HCT116 (cell line): Measurements from ENCODE around the gene ARRDC3. TPM values are rescaled to one million over a fixed set of nuclear protein-coding genes. Genes with fewer than 3 reads are reported as not detected.

Experiments used
- ATAC-seq: fragments of 200-7000 bp; cut with Tn5 transposase; 2 replicates; pipeline ENCODE4 v1.9.1; 2020; ENCODE audit warnings: mild to moderate bottlenecking, moderate library complexity
- BruUV-seq: library from RNA; stranded (reverse); fragments of 400-500 nt; replicated peaks from 2 replicates; lab custom pipeline; 2021; lab: Mats Ljungman, UMichigan
- CTCF ChIA-PET: fragments of 300-600 bp; sonication (Branson Sonifier 250); formaldehyde crosslinking; loops from one replicate; lab custom pipeline; 2021; ENCODE audit warnings: antibody characterized with exemption; lab: Charles Lee
- POLR2A ChIA-PET: fragments of 300-600, 350-600 bp; sonication (Branson Sonifier 250); formaldehyde crosslinking; loops from one replicate; lab custom pipeline; 2021; ENCODE audit warnings: antibody characterized with exemption; lab: Charles Lee
- RAD21 ChIA-PET, 2 experiments: fragments of 300-600 bp; sonication (Branson Sonifier 250); formaldehyde crosslinking; loops; one replicate each; lab custom pipeline; 2023; ENCODE audit warnings: low total read pairs in 2 of 2; ENCODE audit not compliant: uncharacterized antibody in 2 of 2, unreplicated experiment in 2 of 2, low non-redundant PET in 1 of 2; lab: Charles Lee
- DNase-seq: peaks from one replicate; pipeline ENCODE4 v3.0.0-alpha.2; 2010; ENCODE audit warnings: low read depth, low spot score
- H2AFZ ChIP-seq: fragments of 200-600 bp; shearing (Covaris generic), sonication (generic); 2 replicates; pipeline ENCODE4 v1.6.1; 2017; ENCODE audit warnings: low read depth, mixed run types, mixed read lengths, antibody characterized with exemption, low read length; ENCODE audit not compliant: poor library complexity, severe bottlenecking
- H3K27ac ChIP-seq: 2 replicates; pipeline ENCODE4 v1.5.1; 2012; ENCODE audit warnings: low read depth, low read length
- H3K27me3 ChIP-seq: fragments of 200-600 bp; sonication (generic); 2 replicates; pipeline ENCODE4 v1.6.1; 2016; ENCODE audit warnings: mixed run types, low read length, mixed read lengths; ENCODE audit not compliant: insufficient read depth
- H3K36me3 ChIP-seq, 2 experiments: fragments of 200-500 bp in 1 of 2; fragments of 200-600 bp in 1 of 2; sonication (Bioruptor generic) in 1 of 2; sonication (generic) in 1 of 2; 2 replicates each; pipeline versions ENCODE4 v1.5.1 to v1.6.1; 2014 to 2016; ENCODE audit warnings: low read length in 2 of 2, inconsistent platforms in 1 of 2, mixed read lengths in 1 of 2, mixed run types in 1 of 2; ENCODE audit not compliant: insufficient read depth in 2 of 2, control insufficient read depth in 1 of 2
- H3K4me1 ChIP-seq, 2 experiments: fragments of 200-600 bp in 1 of 2; sonication (generic) in 1 of 2; 2 replicates each; pipeline versions ENCODE4 v1.5.1 to v1.6.1; 2012 to 2017; ENCODE audit warnings: low read length in 2 of 2, inconsistent platforms in 1 of 2, mild to moderate bottlenecking in 1 of 2, mixed read lengths in 1 of 2, mixed run types in 1 of 2, moderate library complexity in 1 of 2; ENCODE audit not compliant: insufficient read depth in 2 of 2, control insufficient read depth in 1 of 2
- H3K4me2 ChIP-seq: fragments of 200-600 bp; sonication (generic); 2 replicates; pipeline ENCODE4 v1.6.1; 2017; ENCODE audit warnings: mixed run types, low read length, mixed read lengths
- H3K4me3 ChIP-seq, 2 experiments: fragments of 200-600 bp in 1 of 2; sonication (generic) in 1 of 2; replicated peaks in 1 of 2; 2 replicates each; pipeline ENCODE4 v1.5.1; 2011 to 2016; ENCODE audit warnings: low read length in 2 of 2, control low read depth in 1 of 2, low read depth in 1 of 2, mild to moderate bottlenecking in 1 of 2, mixed read lengths in 1 of 2, mixed run types in 1 of 2
- H3K79me2 ChIP-seq: fragments of 200-600 bp; sonication (generic); 2 replicates; pipeline ENCODE4 v1.6.1; 2017; ENCODE audit warnings: mild to moderate bottlenecking, mixed run types, low read length, moderate library complexity, mixed read lengths; ENCODE audit not compliant: insufficient read depth
- H3K9ac ChIP-seq: fragments of 200-600 bp; sonication (generic); 2 replicates; pipeline ENCODE4 v1.6.1; 2016; ENCODE audit warnings: low read length, mixed read lengths
- H3K9me2 ChIP-seq: fragments of 200-600 bp; sonication (generic), shearing (Covaris generic); 2 replicates; pipeline ENCODE4 v1.6.1; 2017; ENCODE audit warnings: mixed run types, mild to moderate bottlenecking, moderate library complexity; ENCODE audit not compliant: insufficient read depth
- H3K9me3 ChIP-seq, 2 experiments: fragments of 200-500 bp in 1 of 2; fragments of 200-600 bp in 1 of 2; sonication (Bioruptor generic) in 1 of 2; sonication (generic) in 1 of 2; 2 replicates each; pipeline ENCODE4 v1.6.1; 2014 to 2017; ENCODE audit warnings: low read length in 2 of 2, mixed read lengths in 2 of 2, inconsistent platforms in 1 of 2, low read depth in 1 of 2, mild to moderate bottlenecking in 1 of 2, mixed run types in 1 of 2, moderate library complexity in 1 of 2; ENCODE audit not compliant: control insufficient read depth in 1 of 2, insufficient read depth in 1 of 2
- H4K20me1 ChIP-seq: fragments of 200-600 bp; sonication (generic), shearing (Covaris generic); 2 replicates; pipeline ENCODE4 v1.6.1; 2017; ENCODE audit warnings: mixed run types, mild to moderate bottlenecking, moderate library complexity; ENCODE audit not compliant: insufficient read depth
- EZH2 ChIP-seq: fragments of 200-600 bp; sonication (generic); IDR thresholded peaks from 2 replicates; pipeline ENCODE4 v1.6.1; 2017; ENCODE audit warnings: antibody characterized with exemption, mixed run types
- SIN3A ChIP-seq: IDR thresholded peaks from 2 replicates; pipeline ENCODE4 v1.6.1; 2012; ENCODE audit warnings: low read depth
- YY1 ChIP-seq: IDR thresholded peaks from 2 replicates; pipeline ENCODE4 v1.6.1; 2011; ENCODE audit warnings: low read length, low read depth, moderate library complexity, mild to moderate bottlenecking; ENCODE audit not compliant: insufficient replicate concordance; ENCODE audit errors: extremely low read depth
- intact Hi-C: fragments of 100-400 bp; cut with micrococcal nuclease; formaldehyde crosslinking; loops from 2 replicates; pipeline ENCODE4 v1.10.0; 2022
- total RNA-seq: library from RNA; stranded (reverse); gene quantifications from one replicate; pipeline ENCODE4 v1.2.1, GENCODE V29; 2021; ENCODE audit not compliant: unreplicated experiment
- TF ChIP-seq, protein P1 (sequence below), 3 experiments: fragments of 200-600 bp in 1 of 3; sonication (generic) in 1 of 3; IDR thresholded peaks in 2 of 3; conservative IDR thresholded peaks in 1 of 3; 2 replicates each; pipeline ENCODE4 v1.5.1; 2012 to 2017; ENCODE audit warnings: low read depth in 2 of 3, low read length in 2 of 3, antibody characterized with exemption in 1 of 3, borderline replicate concordance in 1 of 3, control low read depth in 1 of 3, mild to moderate bottlenecking in 1 of 3, mixed read lengths in 1 of 3, mixed run types in 1 of 3, moderate library complexity in 1 of 3; ENCODE audit not compliant: insufficient read depth in 1 of 3

The ARRDC3 gene
- total RNA-seq, 1 experiment from 2014 or later = 41.5 TPM

DNA sequence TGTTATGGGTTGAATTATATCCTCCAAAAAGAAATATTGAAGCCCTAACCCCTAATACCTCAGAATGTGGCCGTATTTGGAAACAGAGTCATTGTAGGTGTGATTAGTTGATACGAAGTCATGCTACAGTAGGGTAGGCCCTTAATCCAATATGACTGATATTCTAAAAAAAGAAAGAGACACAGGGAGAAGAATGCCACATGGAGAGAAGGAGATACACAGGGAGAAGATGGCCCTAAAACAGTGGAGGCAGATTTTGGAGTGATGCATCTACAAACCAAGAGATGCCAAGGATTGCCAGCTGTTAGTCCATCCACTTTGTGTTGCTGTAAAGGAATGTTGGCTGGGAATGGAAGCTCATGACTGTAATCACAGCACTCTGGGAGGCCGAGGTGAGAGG lies 21.3 kb downstream of the ARRDC3 start:
- H3K4me1 ChIP-seq = peaks cover 7 to 13% of the 10 kb centered on the region in 2 experiments; a peak in 2 of 4 replicates
- no peaks in the 10 kb centered on the region for H3K27me3 ChIP-seq
- H4K20me1 ChIP-seq = no peaks in the 10 kb centered on the region
- RAD21 ChIA-PET = no interaction called here
- H3K27ac ChIP-seq = no peak overlapping the region
- no peak overlapping the region for H3K9ac ChIP-seq
- no peaks in the 10 kb centered on the region for H3K79me2 ChIP-seq
- no peak for ATAC-seq
- H3K9me3 ChIP-seq = no peaks in the 10 kb centered on the region
- H3K4me3 ChIP-seq = no peak overlapping the region
- TF ChIP-seq YY1 (no peak), SIN3A (no peak)
- TF ChIP-seq, protein P1, sequence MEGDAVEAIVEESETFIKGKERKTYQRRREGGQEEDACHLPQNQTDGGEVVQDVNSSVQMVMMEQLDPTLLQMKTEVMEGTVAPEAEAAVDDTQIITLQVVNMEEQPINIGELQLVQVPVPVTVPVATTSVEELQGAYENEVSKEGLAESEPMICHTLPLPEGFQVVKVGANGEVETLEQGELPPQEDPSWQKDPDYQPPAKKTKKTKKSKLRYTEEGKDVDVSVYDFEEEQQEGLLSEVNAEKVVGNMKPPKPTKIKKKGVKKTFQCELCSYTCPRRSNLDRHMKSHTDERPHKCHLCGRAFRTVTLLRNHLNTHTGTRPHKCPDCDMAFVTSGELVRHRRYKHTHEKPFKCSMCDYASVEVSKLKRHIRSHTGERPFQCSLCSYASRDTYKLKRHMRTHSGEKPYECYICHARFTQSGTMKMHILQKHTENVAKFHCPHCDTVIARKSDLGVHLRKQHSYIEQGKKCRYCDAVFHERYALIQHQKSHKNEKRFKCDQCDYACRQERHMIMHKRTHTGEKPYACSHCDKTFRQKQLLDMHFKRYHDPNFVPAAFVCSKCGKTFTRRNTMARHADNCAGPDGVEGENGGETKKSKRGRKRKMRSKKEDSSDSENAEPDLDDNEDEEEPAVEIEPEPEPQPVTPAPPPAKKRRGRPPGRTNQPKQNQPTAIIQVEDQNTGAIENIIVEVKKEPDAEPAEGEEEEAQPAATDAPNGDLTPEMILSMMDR (IDR thresholded peaks at IDR 0.05 in 2 of 3, conservative IDR thresholded peaks at IDR 0.05 in 1 of 3; ENCODE audit: borderline replicate concordance in 1 of 3, insufficient read depth in 1 of 3, low read depth in 2 of 3, low read length in 2 of 3) = no peak
- TF ChIP-seq, all 23 proteins: peak for 0
- H3K9me2 ChIP-seq = no peaks in the 10 kb centered on the region
- intact Hi-C loops = no loop called here
- no TSS peak for BruUV-seq
- peak overlapping the region; percentile 30 for H2AFZ ChIP-seq
- DNase-seq = no peak
- H3K36me3 ChIP-seq = no peaks in the 10 kb centered on the region
- CTCF ChIA-PET = interaction anchor here (1.4 kb wide), 1 partner anchor 23 kb away, joined by 3 read pairs; no protein-coding TSS in a partner anchor
- POLR2A ChIA-PET = interaction anchor here (1.2 to 2.4 kb wide), 3 partner anchors 17 to 21 kb away, joined by 3 to 14 read pairs (median 6); partner anchors contain the start of gene ARRDC3
- H3K4me2 ChIP-seq = no peak overlapping the region

DNA sequence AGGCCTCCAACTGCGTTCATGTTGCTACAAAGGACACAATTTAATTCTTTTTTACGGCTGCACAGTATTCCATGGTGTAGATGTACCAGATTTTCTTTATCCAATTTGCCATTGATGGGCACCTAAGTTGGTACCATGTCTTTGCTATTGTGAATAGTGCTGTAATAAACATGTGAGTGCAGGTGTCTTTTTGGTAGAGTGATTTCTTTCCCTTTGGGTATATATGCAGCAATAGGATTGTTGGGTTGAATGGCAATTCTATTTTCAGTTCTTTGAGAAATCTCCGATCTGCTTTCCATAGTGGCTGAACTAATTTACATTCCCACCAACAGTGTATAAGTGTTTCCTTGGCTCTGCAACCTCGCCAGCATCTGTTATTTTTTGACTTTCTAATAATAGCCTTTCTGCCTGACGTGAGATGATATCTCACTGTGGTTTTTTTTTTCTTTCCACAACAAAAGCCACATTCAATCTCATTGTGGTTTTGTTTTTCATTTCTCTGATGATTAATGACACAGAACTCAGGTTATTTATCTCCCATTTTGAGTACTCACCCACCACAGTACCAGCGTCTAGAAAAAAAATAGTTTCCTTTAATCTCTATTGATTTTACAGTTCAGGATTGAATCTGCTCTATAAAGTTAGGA lies 21.9 kb downstream of the ARRDC3 start:
- intact Hi-C loops = no loop called here
- Histone ChIP-seq H3K36me3 (no peaks in the 10 kb centered on the region), H3K27me3 (no peaks in the 10 kb centered on the region), H3K27ac (no peak overlapping the region), H3K9ac (no peak overlapping the region), H4K20me1 (no peaks in the 10 kb centered on the region), H3K4me3 (no peak overlapping the region), H3K79me2 (no peaks in the 10 kb centered on the region), H2AFZ (peak overlapping the region; percentile 30), H3K9me3 (no peaks in the 10 kb centered on the region), H3K4me1 (peaks cover 7 to 13% of the 10 kb centered on the region in 2 experiments; a peak in 2 of 4 replicates), H3K9me2 (no peaks in the 10 kb centered on the region), H3K4me2 (no peak overlapping the region)
- TF ChIP-seq EZH2 (no peak), YY1 (no peak)
- ChIA-PET RAD21 (no interaction called here), POLR2A (interaction anchor here (1.6 to 2.4 kb wide), 2 partner anchors 19 to 22 kb away, joined by 6 to 14 read pairs; partner anchors contain the start of gene ARRDC3), CTCF (interaction anchor here (1.4 kb wide), 1 partner anchor 24 kb away, joined by 3 read pairs; no protein-coding TSS in a partner anchor)
- no peak for ATAC-seq
- no TSS peak for BruUV-seq
- no peak for DNase-seq
